COLO668 (cell line): ENCODE results near the gene DCAF5.
A peak's percentile ranks its signal among the peaks of the same experiment; 100 is the strongest.
"Not testable (repeated sequence)": the region's sequence is repeated elsewhere in the genome, so short reads cannot be mapped to it uniquely, and the experiment has no call there.

ENCODE experiments used
- DNase-seq: peaks from one replicate; lab custom pipeline; 2025; ENCODE audit not compliant: unreplicated experiment; lab: John Stamatoyannopoulos, UW

Gene DCAF5

DNA sequence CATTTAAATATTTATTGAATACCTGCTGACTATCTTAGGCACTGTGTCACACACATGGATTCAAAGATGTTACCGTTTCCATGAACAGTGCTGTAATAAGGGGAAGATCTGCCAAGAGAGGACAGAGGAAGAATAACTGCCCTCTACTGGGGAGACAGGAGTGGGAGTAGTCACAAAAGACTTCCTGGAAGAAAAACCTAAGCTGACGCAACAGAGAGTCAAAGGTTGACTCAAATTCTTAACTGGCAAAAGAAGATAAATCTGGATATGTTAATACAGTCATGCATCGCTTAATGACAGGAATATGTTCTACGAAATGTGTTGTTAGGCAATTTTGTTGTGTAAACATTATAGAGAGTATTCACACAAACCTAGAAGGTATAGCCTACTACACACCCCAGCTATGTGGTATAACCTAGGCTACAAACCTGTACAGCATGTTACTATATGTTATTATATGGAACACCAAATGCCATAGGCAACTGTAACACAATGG is 51.5 kb downstream of the DCAF5 start:
- no peak for DNase-seq

DNA sequence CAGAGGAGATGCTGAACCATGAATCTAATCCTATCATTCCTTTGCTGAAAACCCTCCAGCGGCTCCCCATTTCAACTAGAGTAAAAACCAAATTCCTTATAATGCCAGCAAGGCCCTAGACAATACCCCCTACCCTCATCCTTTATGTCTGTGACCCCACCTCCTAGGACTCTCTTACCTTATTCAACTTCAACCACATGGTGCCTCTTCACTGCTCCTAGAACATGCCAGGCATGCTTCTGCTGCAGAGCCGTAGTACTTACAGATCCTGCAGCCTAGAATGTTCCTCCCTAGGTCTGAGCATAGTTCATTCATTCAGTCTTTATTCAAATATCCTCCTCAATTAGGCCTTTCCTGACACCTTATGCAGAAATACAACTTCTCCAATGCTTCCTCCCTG is 54.9 kb downstream of the DCAF5 start:
- DNase-seq = no peak

DNA sequence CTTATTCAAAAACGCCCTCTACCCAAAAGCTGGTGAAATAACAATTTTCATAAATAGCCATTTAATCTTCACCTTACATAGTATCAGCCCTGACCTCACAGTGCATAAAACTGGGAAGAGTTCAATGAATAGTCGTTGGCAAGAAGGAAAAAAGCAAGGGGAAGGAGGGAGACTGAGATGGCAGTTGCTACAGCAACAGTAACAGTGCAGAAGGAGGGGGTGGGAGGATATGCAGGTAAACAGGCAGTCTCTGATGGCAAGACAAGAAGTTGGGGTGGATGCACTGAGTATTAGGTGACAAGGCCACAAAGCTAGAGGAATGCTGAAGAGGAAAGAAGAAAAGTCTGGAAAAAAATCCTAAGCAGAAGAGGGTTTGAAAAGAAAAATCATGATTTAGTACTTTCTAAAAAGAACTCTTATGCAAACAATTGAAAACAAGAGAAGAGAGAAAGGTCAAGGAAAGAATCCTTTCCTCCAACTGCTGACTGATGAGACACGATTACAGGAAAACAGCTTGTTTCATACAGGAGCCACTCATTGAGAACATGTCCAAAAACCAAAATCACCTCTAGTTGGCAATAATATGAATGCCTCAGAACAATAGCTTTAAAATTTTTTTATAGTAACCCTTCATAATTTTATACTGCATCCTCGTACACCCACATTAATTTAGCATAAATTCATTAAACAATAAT is 56.0 kb downstream of the DCAF5 start:
- no peak for DNase-seq

DNA sequence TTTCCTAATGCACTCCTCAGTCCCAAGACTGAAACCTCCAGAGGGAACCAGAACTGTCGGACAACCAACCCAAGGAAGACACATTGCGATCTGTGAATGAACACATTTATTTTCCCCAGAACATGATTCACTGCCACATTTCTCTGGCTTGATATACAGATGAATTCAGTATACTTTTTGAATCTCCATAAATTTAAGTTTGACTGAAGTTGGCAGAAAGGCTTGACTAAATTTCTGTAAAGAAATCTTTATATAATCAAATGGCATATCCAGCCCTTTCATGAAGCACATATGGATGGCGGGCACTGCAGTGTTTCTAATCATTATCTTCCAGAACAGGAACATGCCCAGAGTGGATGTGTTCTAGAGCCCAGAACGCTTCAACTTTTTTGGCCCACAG is 56.7 kb downstream of the DCAF5 start:
- no peak for DNase-seq

DNA sequence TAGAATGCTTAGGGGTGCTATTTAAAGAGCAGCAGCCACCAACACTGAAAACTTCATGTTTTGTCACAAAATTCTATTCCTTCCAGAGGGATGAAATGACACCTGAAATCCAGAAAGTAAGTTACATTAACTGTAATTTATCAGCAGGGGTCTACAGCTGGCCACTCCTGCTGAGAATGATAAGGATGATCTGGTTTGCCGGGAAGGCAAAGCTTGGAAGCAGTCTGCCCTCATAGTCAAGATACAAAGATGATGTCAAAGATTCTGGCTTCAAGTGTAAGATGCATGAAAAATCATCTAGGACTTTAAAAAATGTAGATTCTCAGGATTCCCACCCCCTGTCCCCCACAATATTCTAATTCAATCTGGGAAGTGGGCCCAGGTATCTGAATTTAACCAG is 58.4 kb downstream of the DCAF5 start:
- no peak for DNase-seq

DNA sequence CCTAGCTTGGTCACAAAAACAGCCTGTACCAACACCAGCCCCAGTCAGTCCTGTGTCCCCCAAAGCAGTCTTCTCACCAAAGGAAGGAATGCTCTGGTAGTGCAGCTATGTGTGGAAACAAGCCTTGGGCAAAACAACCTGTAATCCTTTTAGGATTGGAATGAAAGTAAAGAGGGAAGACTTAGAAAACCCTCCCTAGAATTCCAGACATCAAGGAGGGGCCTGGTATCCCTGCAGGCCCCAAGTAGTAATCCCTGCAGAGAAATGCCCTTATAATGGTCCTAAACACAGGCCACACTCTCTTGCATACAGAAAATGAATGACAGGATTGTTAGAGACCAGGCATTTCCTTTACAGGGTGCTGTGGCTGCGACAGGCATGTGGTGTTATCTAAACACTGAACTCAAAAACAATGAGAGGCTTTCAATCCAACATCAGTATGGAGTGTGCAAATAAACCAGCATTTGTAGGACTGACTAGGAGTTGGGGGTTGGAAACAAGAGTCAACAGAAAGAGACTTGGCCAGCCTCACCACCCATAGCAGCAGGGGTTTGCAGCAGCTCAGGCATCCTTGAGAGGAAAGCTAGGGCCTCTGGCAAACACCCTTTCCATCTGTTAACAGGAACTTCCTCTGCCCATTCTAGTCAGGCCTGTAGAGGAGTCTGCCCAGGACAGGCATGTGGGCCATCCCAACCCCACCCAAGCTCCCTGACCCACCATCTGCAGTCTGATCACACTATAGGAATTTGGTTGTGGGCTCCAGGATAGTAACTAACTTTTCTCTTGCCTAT is 59.1 kb downstream of the DCAF5 start:
- DNase-seq = no peak

DNA sequence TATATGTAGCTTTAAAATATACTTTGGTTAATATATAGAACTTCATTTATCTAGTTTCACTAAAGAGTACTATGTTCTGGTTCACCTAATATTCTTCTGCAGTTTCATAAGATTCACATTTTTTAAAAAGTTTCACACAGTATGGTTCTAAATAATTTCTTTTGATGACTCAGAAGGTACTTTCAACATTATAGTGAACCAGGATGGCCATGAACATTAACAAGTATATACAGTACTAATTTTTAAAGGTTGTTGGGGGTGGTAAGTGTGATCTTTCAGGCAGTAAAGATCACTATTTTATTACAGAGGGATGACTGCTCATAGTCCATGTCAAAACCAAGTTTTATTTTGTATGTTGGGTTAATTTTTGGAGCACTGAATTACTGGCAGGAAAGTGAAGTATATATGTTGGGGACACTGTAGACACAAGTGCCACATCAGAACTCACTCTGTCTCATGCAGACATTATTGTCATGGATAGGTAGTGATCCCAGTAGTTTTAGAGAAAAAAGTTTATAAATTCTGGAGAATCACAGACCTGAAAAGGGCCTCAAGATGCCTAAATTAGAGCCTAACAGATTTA is 60.0 kb downstream of the DCAF5 start:
- no peak for DNase-seq

DNA sequence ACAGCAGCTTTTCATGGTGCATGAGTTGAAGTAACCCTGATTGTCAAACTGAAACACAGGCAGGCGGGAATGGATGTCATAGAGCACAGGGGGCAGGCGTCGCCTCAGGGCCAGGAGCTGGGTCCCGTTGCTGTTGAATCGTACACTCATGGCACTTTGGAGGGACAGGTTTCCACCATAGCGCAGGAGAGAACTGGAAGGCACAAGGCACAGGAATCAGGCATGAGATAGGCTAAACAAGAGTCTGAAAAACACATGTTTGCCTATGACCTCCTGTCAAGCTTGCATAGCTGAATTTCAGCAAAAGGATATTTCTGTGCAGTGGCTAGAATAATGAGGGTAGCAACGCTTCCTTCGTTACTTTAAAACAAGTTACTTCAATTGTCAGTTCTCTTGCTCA is 61.2 kb downstream of the DCAF5 start:
- DNase-seq = no peak

DNA sequence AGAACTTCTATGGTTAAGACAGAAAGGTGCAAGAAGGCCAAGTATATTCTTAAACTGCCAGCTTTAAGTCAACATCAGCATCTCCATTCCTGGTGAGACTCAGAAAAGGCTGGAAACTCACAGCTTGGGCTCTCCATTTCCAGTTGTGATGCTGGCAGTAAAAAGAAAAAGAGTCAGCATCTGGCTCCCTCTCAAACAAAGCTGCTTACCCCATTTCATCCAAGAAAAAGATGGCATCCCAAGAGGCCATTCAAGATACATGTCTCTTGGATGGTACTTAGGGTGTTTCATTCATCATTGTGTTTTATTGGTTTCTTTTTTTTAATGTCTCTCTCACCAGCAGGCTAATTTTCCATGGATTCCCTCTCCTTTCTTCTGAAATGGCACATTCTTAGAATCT is 61.9 kb downstream of the DCAF5 start:
- DNase-seq = no peak

DNA sequence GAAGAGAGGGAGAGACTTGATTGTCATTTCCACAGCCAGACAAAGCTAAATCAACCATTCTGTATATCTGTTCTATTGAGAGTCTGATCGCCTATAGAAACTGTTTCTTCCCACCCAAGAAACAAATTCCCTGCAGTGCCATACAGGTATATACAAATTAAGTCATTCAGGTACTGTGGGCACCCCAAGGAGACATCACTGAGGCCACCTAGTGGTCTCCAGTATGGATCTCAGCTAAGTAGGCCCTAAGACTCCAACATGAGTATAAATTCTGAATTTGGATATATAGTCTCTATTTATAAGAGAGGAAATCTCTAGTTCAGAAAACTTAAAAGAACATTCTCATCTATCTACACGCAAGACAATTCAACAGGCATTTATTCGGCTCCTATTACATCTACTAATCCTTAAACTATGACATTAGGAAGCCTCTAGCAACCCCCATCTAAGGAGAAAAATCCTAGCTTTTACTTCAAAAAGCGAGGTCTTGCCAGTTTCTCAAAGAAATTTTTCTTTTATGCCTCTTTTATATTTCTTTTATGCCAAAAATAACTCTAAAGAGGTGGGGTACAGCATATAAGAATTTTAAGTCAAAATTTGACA is 62.6 kb downstream of the DCAF5 start:
- DNase-seq = peak; percentile 41

DNA sequence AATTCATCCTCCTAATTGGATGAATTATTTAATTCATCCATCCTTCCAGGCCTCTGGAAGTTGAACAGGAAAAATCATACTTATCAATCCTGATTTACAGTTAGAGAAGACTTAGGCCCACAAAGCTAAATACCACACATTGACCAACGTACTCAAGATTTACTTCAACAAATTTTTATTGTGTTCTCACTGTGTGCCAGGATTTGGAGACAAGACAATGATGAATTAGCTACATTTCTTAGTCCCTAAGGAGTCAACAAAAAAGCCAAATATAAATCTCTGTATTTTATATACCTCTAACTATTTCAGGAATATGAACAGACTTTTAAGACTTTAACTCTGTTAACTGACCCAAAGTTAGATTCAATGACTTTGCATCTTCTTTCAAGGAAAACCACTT is 63.9 kb downstream of the DCAF5 start:
- no peak for DNase-seq

DNA sequence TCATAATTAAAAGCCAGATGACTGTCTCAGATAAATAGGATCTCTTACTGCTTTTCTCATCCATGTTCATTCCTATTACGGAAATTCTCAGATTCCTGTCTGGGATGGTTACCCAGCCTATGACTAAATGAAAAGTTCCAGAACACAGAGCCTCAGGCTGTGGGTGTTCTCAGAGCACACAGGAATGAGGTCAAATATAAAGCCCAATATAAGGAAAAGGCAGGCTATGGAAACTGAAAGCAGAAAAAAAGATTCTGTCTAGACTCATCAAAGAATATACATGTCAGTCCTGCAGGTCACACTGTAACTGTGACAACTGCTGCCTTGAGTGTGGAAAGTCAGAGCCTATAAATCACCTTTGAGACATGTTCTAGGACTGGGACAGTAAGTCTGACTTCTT is 64.3 kb downstream of the DCAF5 start:
- no peak for DNase-seq

DNA sequence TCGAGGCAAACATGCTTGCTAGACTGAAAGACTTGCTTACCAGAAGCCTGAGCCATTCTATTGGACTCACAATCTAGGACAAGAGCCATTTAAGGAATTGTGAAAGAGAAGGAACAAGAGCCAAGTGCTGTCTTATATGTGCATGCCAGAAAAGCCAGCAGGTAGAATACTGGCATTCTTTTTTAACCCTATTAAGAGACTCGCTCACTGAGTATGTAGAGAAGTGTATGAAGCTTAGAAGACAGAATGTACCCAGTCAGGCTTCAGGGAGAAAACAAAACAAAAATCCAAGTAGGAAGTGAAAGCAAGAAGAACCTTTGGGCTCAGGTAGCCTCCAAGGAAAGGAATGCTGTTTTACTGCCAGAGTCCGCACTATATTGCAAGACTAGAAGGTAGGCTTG is 65.9 kb downstream of the DCAF5 start:
- DNase-seq = no peak

DNA sequence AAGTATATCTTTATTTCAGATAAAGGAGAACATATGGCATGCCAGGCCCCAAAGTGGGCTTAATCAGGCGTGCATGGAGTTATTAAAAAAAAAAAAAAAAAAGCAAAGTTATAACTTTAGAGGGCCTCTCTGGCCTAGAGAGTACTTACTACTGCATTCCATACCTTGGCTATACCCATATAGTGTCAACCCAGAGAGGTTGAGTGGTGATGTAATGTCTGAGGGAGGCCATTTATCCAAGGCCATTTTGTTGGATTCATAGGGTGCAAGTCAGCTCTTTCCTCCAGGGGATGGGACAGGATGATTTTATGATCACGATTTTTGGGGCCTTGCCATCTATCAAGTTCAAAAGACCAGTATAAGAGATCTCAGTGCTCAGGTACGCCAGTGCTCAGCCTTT is 66.4 kb downstream of the DCAF5 start:
- no peak for DNase-seq

DNA sequence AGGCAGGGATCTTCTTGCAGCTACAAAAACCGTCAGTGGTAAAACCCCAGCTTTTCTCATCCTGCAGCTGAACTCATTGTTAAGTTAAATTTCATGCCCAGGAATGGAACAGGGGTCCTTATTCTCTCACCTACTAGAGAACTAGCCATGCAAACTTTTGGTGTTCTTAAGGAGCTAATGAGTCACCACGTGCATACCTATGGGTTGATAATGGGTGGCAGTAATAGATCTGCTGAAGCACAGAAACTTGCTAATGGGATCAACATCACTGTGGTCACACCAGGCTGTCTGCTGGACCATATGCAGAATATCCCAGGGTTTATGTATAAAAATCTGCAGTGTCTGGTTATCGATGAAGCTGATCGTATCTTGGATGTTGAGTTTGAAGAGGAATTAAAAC is 68.9 kb downstream of the DCAF5 start:
- no peak for DNase-seq

DNA sequence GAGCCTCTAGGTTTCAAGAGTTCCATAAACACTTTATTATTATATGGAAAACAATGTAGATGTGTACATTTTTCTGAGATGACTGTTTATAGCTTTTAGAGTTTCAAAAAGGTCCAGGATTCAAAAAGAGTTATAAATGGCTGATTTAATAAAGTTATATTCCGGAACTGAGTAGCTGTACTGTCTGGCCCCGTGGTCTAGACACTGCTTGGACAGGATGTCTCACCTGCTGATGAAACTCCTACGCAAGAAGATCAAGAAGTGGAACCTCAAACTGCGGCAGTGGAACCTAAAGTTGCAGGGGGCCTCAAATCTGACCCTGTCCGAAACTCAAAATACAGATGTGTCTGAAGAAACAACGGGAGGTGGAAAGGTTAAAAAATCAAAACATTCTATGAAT is 69.7 kb downstream of the DCAF5 start:
- DNase-seq = no peak

DNA sequence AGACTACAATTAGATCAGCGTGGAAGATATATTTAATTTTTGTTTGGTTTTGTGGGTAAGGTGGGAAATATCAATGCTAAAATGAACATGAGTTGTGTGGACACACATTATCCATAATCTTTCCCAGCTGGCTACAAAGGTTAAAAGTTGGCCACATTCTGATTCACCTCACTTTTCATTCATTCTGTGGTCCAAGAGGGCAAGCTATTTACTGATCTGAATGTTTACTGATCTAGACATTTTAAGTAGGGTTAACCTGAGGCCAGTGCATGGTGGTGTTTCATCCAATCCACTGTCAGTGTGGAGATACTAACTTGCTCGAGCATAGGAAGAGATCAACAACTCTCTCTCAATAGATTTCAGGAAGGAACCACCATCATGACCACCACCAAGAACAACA is 71.6 kb downstream of the DCAF5 start:
- DNase-seq = no peak

DNA sequence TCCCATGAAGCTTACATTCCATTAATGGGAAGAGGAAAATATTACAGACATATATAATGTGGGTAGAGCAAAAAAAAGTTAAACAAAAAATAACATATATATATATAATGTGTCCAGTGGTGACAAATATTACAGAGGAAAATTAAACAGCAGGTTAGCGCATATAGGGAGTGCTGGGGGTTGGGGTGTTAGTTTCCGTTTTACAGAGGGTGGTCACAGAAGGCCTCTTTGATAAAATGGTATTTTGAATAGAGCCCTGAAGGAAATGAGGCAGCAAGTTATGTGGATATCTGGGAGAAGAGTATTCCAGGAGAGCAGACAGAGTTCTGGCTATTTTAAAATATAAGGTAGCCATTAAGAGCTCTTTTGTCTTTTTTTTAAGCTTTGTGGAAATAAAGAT is 73.2 kb downstream of the DCAF5 start:
- no peak for DNase-seq

DNA sequence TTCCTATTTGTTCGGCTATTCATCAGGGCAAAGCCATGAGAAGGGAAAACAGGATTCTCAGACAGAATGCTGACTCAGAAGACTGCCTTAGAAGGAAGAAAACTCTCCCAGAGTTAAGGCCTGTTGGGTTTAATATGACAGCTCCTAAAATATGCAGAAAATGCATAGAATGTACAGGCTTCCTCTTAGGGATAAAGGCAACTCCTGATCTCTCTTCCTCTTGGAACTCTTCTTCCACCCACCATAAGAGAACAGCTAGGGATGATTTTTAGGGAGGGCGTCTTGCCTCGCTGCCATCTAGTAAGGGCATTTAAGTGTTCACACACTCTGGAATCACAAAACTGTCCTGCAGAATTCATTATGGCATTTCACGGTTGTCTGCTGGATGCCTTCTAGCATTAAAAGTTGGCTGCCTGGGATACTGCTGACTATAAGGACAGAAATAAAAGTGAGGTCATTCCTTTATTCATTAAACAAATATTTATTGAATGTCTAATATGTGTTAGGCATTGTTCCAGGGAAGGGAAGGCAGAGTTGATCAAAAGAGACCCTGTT is 73.7 kb downstream of the DCAF5 start:
- DNase-seq = no peak

DNA sequence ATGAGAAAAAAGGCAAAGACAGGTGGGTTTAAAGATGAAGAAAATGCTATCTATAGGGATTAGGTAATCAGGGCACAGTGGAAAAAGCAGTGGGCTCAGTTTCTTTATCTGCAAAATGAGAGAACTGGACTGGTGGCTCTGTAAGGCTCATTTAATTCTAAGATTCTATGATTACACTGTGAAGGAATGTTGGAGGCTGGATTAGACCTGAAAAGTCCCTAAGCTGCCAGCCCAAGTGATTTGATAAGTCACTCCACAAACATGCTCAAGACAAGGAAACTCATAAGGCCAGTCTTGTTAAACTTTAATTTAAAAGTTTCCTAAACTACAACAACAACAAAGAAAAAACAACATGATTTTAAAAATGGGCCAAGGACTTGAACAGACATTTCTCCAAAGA is 75.1 kb downstream of the DCAF5 start:
- DNase-seq = no peak

DNA sequence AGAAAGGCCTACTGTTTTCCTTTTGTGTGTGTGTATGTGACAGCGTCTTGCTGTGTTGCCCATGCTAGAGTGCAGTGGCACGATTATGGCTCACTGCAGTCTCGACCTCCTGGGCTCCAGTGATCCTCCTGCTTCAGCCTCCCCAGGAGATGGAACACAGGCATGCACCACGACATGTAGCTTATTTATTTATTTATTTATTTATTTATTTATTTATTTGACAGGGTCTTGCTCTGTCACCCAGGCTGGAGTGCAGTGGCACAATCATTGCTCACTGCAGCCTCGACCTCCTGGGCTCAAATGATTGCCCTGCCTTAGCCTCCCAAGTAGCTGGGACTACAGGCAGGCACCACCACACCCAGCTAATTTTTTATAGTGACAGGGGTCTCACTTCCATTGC is 75.7 kb downstream of the DCAF5 start:
- not testable (repeated sequence) for DNase-seq

DNA sequence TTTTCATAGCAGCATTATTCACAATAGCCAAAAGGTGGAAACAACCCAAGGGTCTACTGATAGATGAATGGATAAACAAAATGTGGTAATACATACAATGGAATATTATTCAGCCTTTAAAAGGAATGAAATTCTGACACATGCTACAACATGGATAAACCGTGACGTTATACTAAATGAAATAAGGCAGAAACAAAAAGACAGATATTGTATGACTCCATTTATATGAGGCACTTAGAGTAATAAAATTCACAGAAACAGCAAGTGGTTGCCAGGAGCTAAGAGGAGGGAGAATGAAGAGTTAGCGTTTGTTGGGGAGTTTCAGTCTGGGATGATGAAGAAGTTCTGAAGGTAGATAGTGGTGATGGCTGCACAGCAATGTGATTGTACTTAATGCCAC is 76.6 kb downstream of the DCAF5 start:
- no peak for DNase-seq
